Neural progenitor cell (in vitro differentiated cells): Measurements from ENCODE around the gene ARL16. TPM values are rescaled to one million over a fixed set of nuclear protein-coding genes. Genes with fewer than 3 reads are reported as not detected.

ENCODE experiments used
- DNase-seq: peaks from one replicate; pipeline ENCODE4 v3.0.0-alpha.2; 2016; ENCODE audit warnings: low spot score
- H2AFZ ChIP-seq: fragments of 200-600 bp; sonication (generic); replicated peaks from 2 replicates; pipeline ENCODE4 v1.6.1; 2016; ENCODE audit warnings: antibody characterized with exemption
- H3F3A ChIP-seq: fragments of 200-600 bp; sonication (generic); 2 replicates; pipeline ENCODE4 v1.6.1; 2016; ENCODE audit warnings: antibody characterized with exemption, low read depth
- H3K27ac ChIP-seq: fragments of 200-600 bp; sonication (generic); 2 replicates; pipeline ENCODE4 v1.5.1; 2016; ENCODE audit warnings: mild to moderate bottlenecking
- H3K27me3 ChIP-seq: fragments of 200-600 bp; sonication (generic); 2 replicates; pipeline ENCODE4 v1.6.1; 2016; ENCODE audit warnings: mild to moderate bottlenecking, moderate library complexity
- H3K36me3 ChIP-seq: fragments of 200-600 bp; sonication (generic); 2 replicates; pipeline ENCODE4 v1.5.1; 2016
- H3K4me1 ChIP-seq: fragments of 200-600 bp; sonication (generic); 2 replicates; pipeline ENCODE4 v1.6.1; 2016; ENCODE audit warnings: mixed run types
- H3K4me2 ChIP-seq: fragments of 200-600 bp; sonication (generic); 2 replicates; pipeline ENCODE4 v1.6.1; 2016
- H3K4me3 ChIP-seq: fragments of 200-600 bp; sonication (generic); 2 replicates; pipeline ENCODE4 v1.5.1; 2016
- H3K79me2 ChIP-seq: fragments of 200-600 bp; sonication (generic); 2 replicates; pipeline ENCODE4 v1.6.1; 2016; ENCODE audit warnings: low read depth
- H3K9ac ChIP-seq: fragments of 200-600 bp; sonication (generic); 2 replicates; pipeline ENCODE4 v1.6.1; 2016
- H3K9me3 ChIP-seq: fragments of 200-600 bp; sonication (generic); 2 replicates; pipeline ENCODE4 v1.5.1; 2016; ENCODE audit warnings: low read depth
- H4K20me1 ChIP-seq: fragments of 200-600 bp; sonication (generic); 2 replicates; pipeline ENCODE4 v1.6.1; 2016; ENCODE audit warnings: low read depth
- H3K27ac Mint-ChIP-seq: 3 replicates; pipeline ENCODE4 v1.8.0; 2021; ENCODE audit warnings: mixed read lengths
- H3K27me3 Mint-ChIP-seq: 2 replicates; pipeline ENCODE4 v1.8.0; 2022; ENCODE audit warnings: low read depth, mild to moderate bottlenecking, inconsistent platforms, moderate library complexity, mixed read lengths; ENCODE audit not compliant: insufficient read depth
- H3K36me3 Mint-ChIP-seq: 3 replicates; pipeline ENCODE4 v1.8.0; 2021; ENCODE audit warnings: mixed read lengths
- H3K4me1 Mint-ChIP-seq: 3 replicates; pipeline ENCODE4 v1.8.0; 2021; ENCODE audit warnings: mixed read lengths
- H3K4me3 Mint-ChIP-seq: 3 replicates; pipeline ENCODE4 v1.8.0; 2021; ENCODE audit warnings: mild to moderate bottlenecking, moderate library complexity, mixed read lengths
- H3K9me3 Mint-ChIP-seq: 3 replicates; pipeline ENCODE4 v1.8.0; 2020; ENCODE audit warnings: mixed read lengths
- EZH2 ChIP-seq: fragments of 200-600 bp; sonication (generic); IDR thresholded peaks from 2 replicates; pipeline ENCODE4 v1.6.1; 2017; ENCODE audit warnings: antibody characterized with exemption, mild to moderate bottlenecking, moderate library complexity
- EZH2phosphoT487 ChIP-seq: fragments of 200-600 bp; sonication (generic); IDR thresholded peaks from 2 replicates; pipeline ENCODE4 v1.6.1; 2017; ENCODE audit warnings: antibody characterized with exemption
- total RNA-seq: library from RNA; depleted of rRNA; stranded (reverse); fragments of >200 nt; gene quantifications from 2 replicates; pipeline ENCODE4 v1.2.3, GENCODE V29; 2015; ENCODE audit warnings: low replicate concordance
- TF ChIP-seq, protein P1 (sequence below): fragments of 200-600 bp; sonication (generic); IDR thresholded peaks from 2 replicates; pipeline ENCODE4 v1.5.1; 2017; ENCODE audit warnings: antibody characterized with exemption, mild to moderate bottlenecking

Gene ARL16
- total RNA-seq, 1 donor from 2014 or later: 31.2 TPM

DNA sequence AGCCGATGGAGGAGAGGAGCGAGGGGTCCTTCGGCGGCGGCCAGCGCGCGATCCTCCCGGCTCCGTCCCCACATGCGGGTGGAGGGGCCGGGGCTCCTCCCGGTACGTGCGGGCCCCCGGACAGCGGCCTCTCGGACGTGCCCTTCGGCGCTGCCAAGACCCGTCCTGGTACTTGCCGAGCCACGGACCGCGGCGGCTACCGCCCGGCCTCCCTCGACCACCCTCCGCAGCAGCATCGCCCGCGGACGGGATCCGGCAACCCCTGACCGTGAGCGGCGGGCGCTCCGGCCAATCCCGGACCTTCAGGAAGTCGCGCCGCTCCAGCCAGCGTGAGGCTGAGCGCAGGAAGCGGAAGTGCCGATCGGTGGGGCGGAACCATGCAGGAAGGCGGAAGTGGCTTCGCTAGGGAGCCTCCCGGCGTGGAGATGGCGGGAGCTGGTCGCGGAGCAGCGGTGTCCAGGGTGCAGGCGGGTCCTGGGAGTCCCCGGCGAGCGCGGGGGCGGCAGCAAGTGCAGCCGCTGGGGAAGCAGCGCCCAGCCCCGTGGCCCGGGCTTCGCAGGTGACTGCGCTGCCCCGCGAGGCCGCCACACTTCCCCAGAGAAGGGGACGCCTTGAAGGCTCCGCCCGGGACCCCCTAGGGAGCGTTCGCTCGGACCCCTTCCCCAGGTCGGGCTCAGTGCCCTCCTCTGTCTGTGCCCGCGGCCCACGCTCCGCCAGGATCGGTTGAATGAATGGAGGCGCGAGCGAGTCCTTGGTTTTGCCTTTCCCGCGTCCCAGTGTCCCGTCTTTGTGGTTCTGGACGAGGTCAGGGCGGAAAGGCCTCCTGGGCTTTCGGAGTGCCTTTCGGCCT, 17.0 kb downstream of the ARL16 start, which contains the start of the genes CCDC137 and OXLD1:
Gene CCDC137 (plus strand): TSS at position 396 of the 850 bp plus-strand sequence. CDS start 30 bp downstream, at position 426.
Gene OXLD1 (minus strand): TSS at position 264 of the 850 bp plus-strand sequence. CDS start 28 bp downstream, at position 236.
- peak within 1 kb of the TSS; percentile 68 for H2AFZ ChIP-seq
- peak; percentile 98 for DNase-seq
- Mint-ChIP-seq H3K4me3 (peak within 1 kb of the TSS; percentile 96), H3K4me1 (peaks cover 21% of the 10 kb centered on the region), H3K9me3 (no peaks in the 10 kb centered on the region), H3K27me3 (peaks cover 3% of the 10 kb centered on the region), H3K36me3 (peaks cover 9% of the 10 kb centered on the region), H3K27ac (peak within 1 kb of the TSS; percentile 88)
- H3K4me3 ChIP-seq: peak within 1 kb of the TSS; percentile 99
- TF ChIP-seq, protein P1, sequence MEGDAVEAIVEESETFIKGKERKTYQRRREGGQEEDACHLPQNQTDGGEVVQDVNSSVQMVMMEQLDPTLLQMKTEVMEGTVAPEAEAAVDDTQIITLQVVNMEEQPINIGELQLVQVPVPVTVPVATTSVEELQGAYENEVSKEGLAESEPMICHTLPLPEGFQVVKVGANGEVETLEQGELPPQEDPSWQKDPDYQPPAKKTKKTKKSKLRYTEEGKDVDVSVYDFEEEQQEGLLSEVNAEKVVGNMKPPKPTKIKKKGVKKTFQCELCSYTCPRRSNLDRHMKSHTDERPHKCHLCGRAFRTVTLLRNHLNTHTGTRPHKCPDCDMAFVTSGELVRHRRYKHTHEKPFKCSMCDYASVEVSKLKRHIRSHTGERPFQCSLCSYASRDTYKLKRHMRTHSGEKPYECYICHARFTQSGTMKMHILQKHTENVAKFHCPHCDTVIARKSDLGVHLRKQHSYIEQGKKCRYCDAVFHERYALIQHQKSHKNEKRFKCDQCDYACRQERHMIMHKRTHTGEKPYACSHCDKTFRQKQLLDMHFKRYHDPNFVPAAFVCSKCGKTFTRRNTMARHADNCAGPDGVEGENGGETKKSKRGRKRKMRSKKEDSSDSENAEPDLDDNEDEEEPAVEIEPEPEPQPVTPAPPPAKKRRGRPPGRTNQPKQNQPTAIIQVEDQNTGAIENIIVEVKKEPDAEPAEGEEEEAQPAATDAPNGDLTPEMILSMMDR: no peak
- TF ChIP-seq EZH2phosphoT487 (no peak), EZH2 (no peak)
- peaks cover 17% of the 10 kb centered on the region for H3F3A ChIP-seq
- H3K79me2 ChIP-seq: peaks cover 49% of the 10 kb centered on the region
- H3K4me1 ChIP-seq: peaks cover 13% of the 10 kb centered on the region
- no peaks in the 10 kb centered on the region for H3K9me3 ChIP-seq
- peak within 1 kb of the TSS; percentile 90 for H3K9ac ChIP-seq
- H3K27ac ChIP-seq: peak within 1 kb of the TSS; percentile 74
- no peaks in the 10 kb centered on the region for H3K27me3 ChIP-seq
- H3K36me3 ChIP-seq: peaks cover 6% of the 10 kb centered on the region
- peak within 1 kb of the TSS; percentile 97 for H3K4me2 ChIP-seq
- peaks cover 3% of the 10 kb centered on the region for H4K20me1 ChIP-seq

GRCh38 chr17:81666092-81666341, 17.6 kb downstream of the ARL16 start:
- H3K27ac ChIP-seq: peak overlapping the region; percentile 3
- peak overlapping the region; percentile 69 for H3K9ac ChIP-seq
- peaks cover 13% of the 10 kb centered on the region for H3K4me1 ChIP-seq
- Mint-ChIP-seq H3K4me1 (peaks cover 21% of the 10 kb centered on the region), H3K27me3 (peaks cover 3% of the 10 kb centered on the region), H3K27ac (peak overlapping the region; percentile 88), H3K9me3 (no peaks in the 10 kb centered on the region), H3K4me3 (peak overlapping the region; percentile 96), H3K36me3 (peaks cover 6% of the 10 kb centered on the region)
- peak overlapping the region; percentile 97 for H3K4me2 ChIP-seq
- H4K20me1 ChIP-seq: peaks cover 3% of the 10 kb centered on the region
- peak; percentile 81 for DNase-seq
- no peaks in the 10 kb centered on the region for H3K9me3 ChIP-seq
- TF ChIP-seq EZH2phosphoT487 (no peak), EZH2 (no peak)
- TF ChIP-seq, protein P1: no peak
- peaks cover 17% of the 10 kb centered on the region for H3F3A ChIP-seq
- peaks cover 6% of the 10 kb centered on the region for H3K36me3 ChIP-seq
- H2AFZ ChIP-seq: peak overlapping the region; percentile 53
- peak overlapping the region; percentile 99 for H3K4me3 ChIP-seq
- H3K27me3 ChIP-seq: no peaks in the 10 kb centered on the region
- H3K79me2 ChIP-seq: peaks cover 49% of the 10 kb centered on the region

- Histone ChIP-seq H3K4me1 (peaks cover 13% of the 10 kb centered on the region), H3K36me3 (peaks cover 6% of the 10 kb centered on the region), H3K79me2 (peaks cover 49% of the 10 kb centered on the region), H3K4me3 (peak overlapping the region; percentile 99), H4K20me1 (peaks cover 3% of the 10 kb centered on the region), H3K9me3 (no peaks in the 10 kb centered on the region), H3K27ac (no peak overlapping the region), H3F3A (peaks cover 17% of the 10 kb centered on the region), H3K4me2 (peak overlapping the region; percentile 97), H3K27me3 (no peaks in the 10 kb centered on the region), H2AFZ (peak overlapping the region; percentile 53), H3K9ac (peak overlapping the region; percentile 69)
- Mint-ChIP-seq H3K36me3 (peaks cover 6% of the 10 kb centered on the region), H3K4me3 (peak overlapping the region; percentile 96), H3K27me3 (peaks cover 3% of the 10 kb centered on the region), H3K4me1 (peaks cover 21% of the 10 kb centered on the region), H3K9me3 (no peaks in the 10 kb centered on the region), H3K27ac (peak overlapping the region; percentile 88)
- DNase-seq: peak; percentile 23
- no peak for TF ChIP-seq EZH2
Observed at GRCh38 chr17:81665205-81666091, 18.1 kb downstream of the ARL16 start.
